DND-41 (cell line): Measurements from ENCODE around the gene CATSPERZ.

Experiments used
- EZH2 ChIP-seq: IDR thresholded peaks from 3 replicates; pipeline ENCODE4 v1.6.1; 2012; ENCODE audit warnings: borderline replicate concordance, low read depth, mild to moderate bottlenecking, moderate library complexity, low read length, inconsistent platforms; ENCODE audit not compliant: severe bottlenecking
- TF ChIP-seq, protein P1 (sequence below): IDR thresholded peaks from 2 replicates; pipeline ENCODE4 v1.5.1; 2012; ENCODE audit warnings: borderline replicate concordance, low read length, moderate library complexity, mild to moderate bottlenecking; ENCODE audit not compliant: poor library complexity, severe bottlenecking; ENCODE audit errors: extremely low read depth

DNA sequence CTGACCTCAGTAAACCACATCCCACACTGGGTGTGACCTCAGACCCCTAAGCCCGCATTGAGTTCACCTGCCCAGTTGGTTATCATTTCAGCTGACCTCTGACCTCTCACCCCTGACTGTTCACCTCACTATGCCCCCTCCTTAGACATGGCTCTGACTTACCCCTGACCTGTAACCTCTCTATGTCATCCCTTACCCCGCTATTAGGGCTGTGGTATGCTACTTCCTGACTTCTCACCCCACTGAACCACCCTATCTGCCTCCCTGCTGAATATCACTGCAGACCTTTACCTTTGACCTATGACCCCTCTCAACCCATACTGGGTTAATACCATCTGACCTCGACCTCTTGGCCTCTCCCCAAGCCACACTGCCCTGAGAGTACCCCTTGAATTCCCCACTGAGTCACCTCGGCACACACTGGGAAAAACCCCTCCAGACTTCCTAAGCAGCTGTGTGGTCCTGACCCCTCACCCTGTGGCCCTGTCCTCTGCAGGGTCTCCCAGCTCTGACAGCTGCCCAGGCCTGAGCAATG is 40.6 kb upstream of the CATSPERZ start:
- TF ChIP-seq, protein P1, sequence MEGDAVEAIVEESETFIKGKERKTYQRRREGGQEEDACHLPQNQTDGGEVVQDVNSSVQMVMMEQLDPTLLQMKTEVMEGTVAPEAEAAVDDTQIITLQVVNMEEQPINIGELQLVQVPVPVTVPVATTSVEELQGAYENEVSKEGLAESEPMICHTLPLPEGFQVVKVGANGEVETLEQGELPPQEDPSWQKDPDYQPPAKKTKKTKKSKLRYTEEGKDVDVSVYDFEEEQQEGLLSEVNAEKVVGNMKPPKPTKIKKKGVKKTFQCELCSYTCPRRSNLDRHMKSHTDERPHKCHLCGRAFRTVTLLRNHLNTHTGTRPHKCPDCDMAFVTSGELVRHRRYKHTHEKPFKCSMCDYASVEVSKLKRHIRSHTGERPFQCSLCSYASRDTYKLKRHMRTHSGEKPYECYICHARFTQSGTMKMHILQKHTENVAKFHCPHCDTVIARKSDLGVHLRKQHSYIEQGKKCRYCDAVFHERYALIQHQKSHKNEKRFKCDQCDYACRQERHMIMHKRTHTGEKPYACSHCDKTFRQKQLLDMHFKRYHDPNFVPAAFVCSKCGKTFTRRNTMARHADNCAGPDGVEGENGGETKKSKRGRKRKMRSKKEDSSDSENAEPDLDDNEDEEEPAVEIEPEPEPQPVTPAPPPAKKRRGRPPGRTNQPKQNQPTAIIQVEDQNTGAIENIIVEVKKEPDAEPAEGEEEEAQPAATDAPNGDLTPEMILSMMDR = no peak
- TF ChIP-seq EZH2 = no peak
